Breast epithelium (tissue), 3 donors: ENCODE results near the gene ATN1.

Experiments
- POLR2A ChIP-seq: fragments of 450-650 bp; IDR thresholded peaks from one replicate; pipeline ENCODE4 v1.6.1; 2016; ENCODE audit warnings: antibody characterized with exemption, mild to moderate bottlenecking, moderate library complexity
- TF ChIP-seq, protein P1 (sequence below), 3 donors: fragments of 450-650 bp; IDR thresholded peaks; one replicate each; pipeline ENCODE4 v1.5.1; 2016 to 2017; ENCODE audit warnings: antibody characterized with exemption in 3 of 3, mild to moderate bottlenecking in 3 of 3, moderate library complexity in 3 of 3

DNA sequence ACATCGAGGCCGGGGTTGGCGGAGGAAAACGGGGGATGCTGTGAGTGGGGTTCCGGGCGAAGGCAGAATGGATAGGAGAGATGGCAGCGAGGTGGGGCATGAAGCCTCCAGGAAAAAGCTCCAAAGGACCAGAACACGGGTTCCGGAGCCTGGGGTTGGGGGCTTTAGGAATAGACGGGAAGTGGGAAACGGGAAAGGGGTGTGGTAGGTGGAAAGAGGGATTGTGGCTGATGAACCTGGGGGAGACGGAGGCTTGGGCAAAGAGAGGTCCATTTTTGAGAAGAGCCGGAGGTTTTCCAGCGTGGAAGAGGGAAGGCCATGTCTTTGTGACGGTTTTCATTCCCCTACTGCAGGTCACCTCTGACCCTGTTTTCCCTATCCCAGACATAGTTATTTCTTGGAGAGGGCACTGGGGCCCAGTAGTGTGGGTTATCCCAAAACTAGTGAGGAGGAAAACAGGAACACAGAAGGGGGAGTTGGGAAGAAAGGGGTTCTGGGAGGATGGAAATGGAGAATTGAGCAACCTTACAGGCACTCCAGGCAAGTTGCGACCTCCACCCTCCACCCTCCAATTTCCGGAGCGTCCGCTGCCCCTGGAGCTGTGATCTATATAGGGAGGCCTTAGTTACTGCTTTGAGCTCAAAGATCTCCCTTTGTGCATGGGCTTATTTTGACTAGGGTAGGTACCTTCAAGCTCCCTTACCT lies 1.1 kb downstream of the ATN1 start:
- TF ChIP-seq, protein P1, sequence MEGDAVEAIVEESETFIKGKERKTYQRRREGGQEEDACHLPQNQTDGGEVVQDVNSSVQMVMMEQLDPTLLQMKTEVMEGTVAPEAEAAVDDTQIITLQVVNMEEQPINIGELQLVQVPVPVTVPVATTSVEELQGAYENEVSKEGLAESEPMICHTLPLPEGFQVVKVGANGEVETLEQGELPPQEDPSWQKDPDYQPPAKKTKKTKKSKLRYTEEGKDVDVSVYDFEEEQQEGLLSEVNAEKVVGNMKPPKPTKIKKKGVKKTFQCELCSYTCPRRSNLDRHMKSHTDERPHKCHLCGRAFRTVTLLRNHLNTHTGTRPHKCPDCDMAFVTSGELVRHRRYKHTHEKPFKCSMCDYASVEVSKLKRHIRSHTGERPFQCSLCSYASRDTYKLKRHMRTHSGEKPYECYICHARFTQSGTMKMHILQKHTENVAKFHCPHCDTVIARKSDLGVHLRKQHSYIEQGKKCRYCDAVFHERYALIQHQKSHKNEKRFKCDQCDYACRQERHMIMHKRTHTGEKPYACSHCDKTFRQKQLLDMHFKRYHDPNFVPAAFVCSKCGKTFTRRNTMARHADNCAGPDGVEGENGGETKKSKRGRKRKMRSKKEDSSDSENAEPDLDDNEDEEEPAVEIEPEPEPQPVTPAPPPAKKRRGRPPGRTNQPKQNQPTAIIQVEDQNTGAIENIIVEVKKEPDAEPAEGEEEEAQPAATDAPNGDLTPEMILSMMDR (IDR thresholded peaks at IDR 0.05): no peak
- no peak for TF ChIP-seq POLR2A
